IMR-90 (cell line): Measurements from ENCODE around the gene ZNRD2. TPM values are rescaled to one million over a fixed set of nuclear protein-coding genes. Genes with fewer than 3 reads are reported as not detected.
A peak's percentile ranks its signal among the peaks of the same experiment; 100 is the strongest.

ENCODE experiments used
- ATAC-seq: fragments of 200-7000 bp; cut with Tn5 transposase; 2 replicates; pipeline ENCODE4 v1.9.1; 2020; ENCODE audit warnings: low read depth, mild to moderate bottlenecking, moderate library complexity
- BruUV-seq: library from RNA; stranded (reverse); fragments of 400-500 nt; replicated peaks from 2 replicates; lab custom pipeline; 2021; lab: Mats Ljungman, UMichigan
- CTCF ChIA-PET: fragments of 300-600 bp; formaldehyde crosslinking; extraction: SDS; loops from one replicate; lab custom pipeline; 2021; ENCODE audit warnings: antibody characterized with exemption; lab: Yijun Ruan, JAX
- POLR2A ChIA-PET: fragments of 300-600 bp; sonication (Branson Sonifier 250); formaldehyde crosslinking; loops from one replicate; lab custom pipeline; 2022; ENCODE audit warnings: antibody characterized with exemption; ENCODE audit not compliant: unreplicated experiment; lab: Charles Lee
- DNase-seq: peaks from one replicate; pipeline ENCODE4 v3.0.0; 2013
- H2AFZ ChIP-seq: replicated peaks from 2 replicates; pipeline ENCODE3; 2013; ENCODE audit warnings: low read length, mild to moderate bottlenecking; ENCODE audit not compliant: poor library complexity
- H2AK5ac ChIP-seq: 2 replicates; pipeline ENCODE4 v1.6.1; 2013; ENCODE audit warnings: low read depth, low read length, inconsistent platforms
- H2AK9ac ChIP-seq: replicated peaks from 2 replicates; pipeline ENCODE3; 2013; ENCODE audit warnings: mild to moderate bottlenecking, low read depth, low read length, moderate library complexity; ENCODE audit not compliant: poor library complexity
- H2BK120ac ChIP-seq: 2 replicates; pipeline ENCODE4 v1.6.1; 2013; ENCODE audit warnings: low read depth, low read length, inconsistent platforms
- H2BK15ac ChIP-seq: 3 replicates; pipeline ENCODE4 v1.6.1; 2013; ENCODE audit warnings: low read depth, low read length, inconsistent platforms
- H2BK20ac ChIP-seq: 2 replicates; pipeline ENCODE4 v1.6.1; 2013; ENCODE audit warnings: low read depth, mild to moderate bottlenecking, inconsistent platforms, low read length, moderate library complexity
- H2BK5ac ChIP-seq: 2 replicates; pipeline ENCODE4 v1.6.1; 2013; ENCODE audit warnings: mild to moderate bottlenecking, low read depth, low read length, inconsistent platforms; ENCODE audit not compliant: poor library complexity, severe bottlenecking
- H3K14ac ChIP-seq: replicated peaks from 2 replicates; pipeline ENCODE4 v1.6.1; 2013; ENCODE audit warnings: low read depth, low read length, inconsistent platforms
- H3K18ac ChIP-seq: 2 replicates; pipeline ENCODE4 v1.6.1; 2013; ENCODE audit warnings: low read depth, low read length, control low read depth
- H3K23ac ChIP-seq: 2 replicates; pipeline ENCODE4 v1.6.1; 2013; ENCODE audit warnings: low read depth, low read length, inconsistent platforms
- H3K27ac ChIP-seq: 2 replicates; pipeline ENCODE4 v1.5.1; 2013; ENCODE audit warnings: mild to moderate bottlenecking, control low read depth, low read length; ENCODE audit not compliant: insufficient read depth
- H3K27me3 ChIP-seq: 2 replicates; pipeline ENCODE4 v1.6.1; 2013; ENCODE audit warnings: low read length; ENCODE audit not compliant: control insufficient read depth, insufficient read depth
- H3K36me3 ChIP-seq: 2 replicates; pipeline ENCODE4 v1.6.1; 2013; ENCODE audit warnings: low read length, mixed read lengths; ENCODE audit not compliant: control insufficient read depth, insufficient read depth
- H3K4ac ChIP-seq: 2 replicates; pipeline ENCODE4 v1.6.1; 2013; ENCODE audit warnings: low read depth, low read length, inconsistent platforms
- H3K4me1 ChIP-seq: 2 replicates; pipeline ENCODE4 v1.6.1; 2013; ENCODE audit warnings: low read length, mixed read lengths; ENCODE audit not compliant: control insufficient read depth, insufficient read depth
- H3K4me2 ChIP-seq: 2 replicates; pipeline ENCODE4 v1.6.1; 2013; ENCODE audit warnings: low read depth, mild to moderate bottlenecking, control low read depth, low read length, moderate library complexity
- H3K4me3 ChIP-seq: 2 replicates; pipeline ENCODE4 v1.5.1; 2013; ENCODE audit warnings: low read depth, mild to moderate bottlenecking, control low read depth, low read length, moderate library complexity; ENCODE audit not compliant: insufficient read depth
- H3K56ac ChIP-seq: 2 replicates; pipeline ENCODE4 v1.6.1; 2013; ENCODE audit warnings: low read length, inconsistent platforms; ENCODE audit not compliant: insufficient read depth; ENCODE audit errors: extremely low read depth
- H3K79me1 ChIP-seq, 2 experiments: 2 replicates each; pipeline ENCODE4 v1.6.1; 2013; ENCODE audit warnings: low read length in 2 of 2, inconsistent platforms in 1 of 2, low read depth in 1 of 2
- H3K9ac ChIP-seq: 2 replicates; pipeline ENCODE4 v1.6.1; 2013; ENCODE audit warnings: low read depth, low read length, control low read depth
- H3K9me1 ChIP-seq: 2 replicates; pipeline ENCODE4 v1.6.1; 2013; ENCODE audit warnings: low read length, inconsistent platforms; ENCODE audit not compliant: insufficient read depth
- H3K9me3 ChIP-seq: 2 replicates; pipeline ENCODE4 v1.6.1; 2013; ENCODE audit warnings: low read length; ENCODE audit not compliant: control insufficient read depth, insufficient read depth
- H4K20me1 ChIP-seq: 2 replicates; pipeline ENCODE4 v1.6.1; 2013; ENCODE audit warnings: low read length, inconsistent platforms; ENCODE audit not compliant: insufficient read depth
- H4K5ac ChIP-seq: 2 replicates; pipeline ENCODE4 v1.6.1; 2013; ENCODE audit warnings: mild to moderate bottlenecking, low read depth, low read length, control low read depth
- H4K8ac ChIP-seq, 2 experiments: 2 replicates each; pipeline ENCODE4 v1.6.1; 2013; ENCODE audit warnings: low read depth in 2 of 2, low read length in 2 of 2, control low read depth in 1 of 2, inconsistent platforms in 1 of 2
- H4K91ac ChIP-seq: 2 replicates; pipeline ENCODE4 v1.6.1; 2013; ENCODE audit warnings: low read depth, low read length, inconsistent platforms; ENCODE audit not compliant: insufficient read depth
- BHLHE40 ChIP-seq: fragments of 150-350 bp; IDR thresholded peaks from 2 replicates; pipeline ENCODE4 v1.6.1; 2016; ENCODE audit warnings: mild to moderate bottlenecking, low read depth, low read length
- CEBPB ChIP-seq: IDR thresholded peaks from 2 replicates; pipeline ENCODE4 v1.6.1; 2012; ENCODE audit warnings: low read depth, low read length, improper control_type of control experiment
- CHD1 ChIP-seq: IDR thresholded peaks from 2 replicates; pipeline ENCODE4 v1.6.1; 2012; ENCODE audit warnings: low read depth, low read length, improper control_type of control experiment
- CTCF ChIP-seq: conservative IDR thresholded peaks from 2 replicates; pipeline ENCODE4 v1.5.1; 2012; ENCODE audit warnings: mild to moderate bottlenecking, low read depth, low read length, improper control_type of control experiment
- ELK1 ChIP-seq: fragments of 150-350 bp; IDR thresholded peaks from 2 replicates; pipeline ENCODE4 v1.6.1; 2016; ENCODE audit warnings: low read depth, mild to moderate bottlenecking, low read length, moderate library complexity, borderline replicate concordance
- FOS ChIP-seq: fragments of 150-350 bp; IDR thresholded peaks from 2 replicates; pipeline ENCODE4 v1.6.1; 2016; ENCODE audit warnings: low read depth, low read length
- MAFK ChIP-seq: IDR thresholded peaks from 2 replicates; pipeline ENCODE4 v1.6.1; 2012; ENCODE audit warnings: low read depth, low read length, improper control_type of control experiment
- MAZ ChIP-seq: IDR thresholded peaks from 2 replicates; pipeline ENCODE4 v1.6.1; 2012; ENCODE audit warnings: low read depth, mild to moderate bottlenecking, low read length, improper control_type of control experiment, moderate library complexity, borderline replicate concordance
- MXI1 ChIP-seq: IDR thresholded peaks from 2 replicates; pipeline ENCODE4 v1.6.1; 2012; ENCODE audit warnings: low read depth, mild to moderate bottlenecking, low read length, moderate library complexity, borderline replicate concordance
- NFE2L2 ChIP-seq: fragments of 150-350 bp; IDR thresholded peaks from 2 replicates; pipeline ENCODE4 v1.6.1; 2016; ENCODE audit warnings: low read depth, mild to moderate bottlenecking, low read length
- POLR2A ChIP-seq: IDR thresholded peaks from 2 replicates; pipeline ENCODE4 v1.6.1; 2012; ENCODE audit warnings: mild to moderate bottlenecking, low read depth, low read length
- RAD21 ChIP-seq: IDR thresholded peaks from 2 replicates; pipeline ENCODE4 v1.6.1; 2012; ENCODE audit warnings: low read length, improper control_type of control experiment
- RCOR1 ChIP-seq: IDR thresholded peaks from 2 replicates; pipeline ENCODE4 v1.6.1; 2012; ENCODE audit warnings: mild to moderate bottlenecking, low read length, improper control_type of control experiment; ENCODE audit not compliant: insufficient replicate concordance
- RFX5 ChIP-seq: IDR thresholded peaks from 2 replicates; pipeline ENCODE4 v1.8.0; 2012; ENCODE audit warnings: low read depth, mild to moderate bottlenecking, low read length, moderate library complexity
- SMC3 ChIP-seq: fragments of 150-350 bp; IDR thresholded peaks from 2 replicates; pipeline ENCODE4 v1.6.1; 2016; ENCODE audit warnings: low read depth, mild to moderate bottlenecking, antibody characterized with exemption, low read length, moderate library complexity
- WGBS, 2 experiments: methylation state at CpG; one replicate each; pipeline versions ENCODE4 v1.1.5 to v1.1.7; 2013; ENCODE audit warnings: missing lambda C conversion rate in 2 of 2; ENCODE audit not compliant: insufficient read length in 1 of 2; ENCODE audit errors: extremely low coverage in 2 of 2; 5-methylcytosine and 5-hydroxymethylcytosine counted together
- dilution Hi-C: fragments of 300-500 bp; cut with HindIII; formaldehyde crosslinking; loops from one replicate; pipeline ENCODE4 v1.14.3; 2018; ENCODE audit warnings: low sequenced_read_pairs; ENCODE audit not compliant: unreplicated experiment
- in situ Hi-C: fragments of 300-500 bp; cut with MboI; formaldehyde crosslinking; loops from 3 replicates; pipeline ENCODE4 v1.14.3; 2019; ENCODE audit warnings: low sequenced_read_pairs, inconsistent platforms, mixed read lengths
- intact Hi-C: fragments of 100-400 bp; cut with micrococcal nuclease; formaldehyde crosslinking; loops from 2 replicates; pipeline ENCODE4 v1.10.0; 2022
- polyA plus RNA-seq, 3 experiments: library from polyadenylated mRNA; depleted of rRNA; stranded (reverse); fragments of >200 nt; gene quantifications; 2 replicates each; pipeline ENCODE4 v1.2.3, GENCODE V29; 2012; ENCODE audit warnings: low replicate concordance in 1 of 3
- total RNA-seq: library from RNA; depleted of rRNA; stranded (reverse); fragments of >200 nt; gene quantifications from 2 replicates; pipeline ENCODE4 v1.2.3, GENCODE V29; 2012
- TF ChIP-seq, protein P1 (sequence below): fragments of 150-350 bp; IDR thresholded peaks from 2 replicates; pipeline ENCODE4 v1.6.1; 2017; ENCODE audit warnings: mild to moderate bottlenecking, antibody characterized with exemption, low read length, low read depth

ZNRD2 gene
- total and polyA plus RNA-seq, 2 of the 4 experiments (the other 2 are of a cell fraction) = 75.6 to 90.3 TPM

DNA sequence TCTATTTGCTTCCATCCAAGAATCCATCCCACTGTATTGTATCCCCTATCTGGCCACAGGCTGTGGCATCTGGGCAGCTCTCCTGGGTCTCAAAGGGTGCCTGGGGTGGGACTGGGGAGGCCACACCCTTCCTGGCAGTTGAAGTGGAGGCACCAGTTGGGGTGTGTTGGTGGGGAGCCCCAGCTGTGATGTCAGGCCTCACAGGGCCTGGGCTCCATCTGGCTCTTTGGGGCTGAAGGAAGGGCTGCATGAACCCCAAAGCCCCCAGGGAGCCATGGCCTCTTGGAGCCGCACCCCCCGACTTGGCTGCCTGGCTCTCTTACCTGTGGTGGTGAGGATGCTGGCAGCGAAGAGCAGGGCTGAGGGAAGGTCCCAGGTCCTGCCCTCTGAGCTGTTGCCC, 24.9 kb downstream of the ZNRD2 start:
- Histone ChIP-seq H4K91ac (no peak overlapping the region), H3K9ac (no peak overlapping the region), H2AFZ (peak overlapping the region; percentile 58), H3K4me3 (no peak overlapping the region), H2AK9ac (peak overlapping the region; percentile 72), H4K8ac (no peak overlapping the region), H3K36me3 (peaks cover 31% of the 10 kb centered on the region), H3K9me1 (no peaks in the 10 kb centered on the region), H3K9me3 (no peaks in the 10 kb centered on the region), H2BK15ac (no peak overlapping the region), H3K27ac (no peak overlapping the region), H3K14ac (no peak overlapping the region), H3K27me3 (no peaks in the 10 kb centered on the region), H2BK5ac (no peak overlapping the region), H3K4me2 (no peak overlapping the region), H3K56ac (no peak overlapping the region), H3K18ac (no peak overlapping the region), H4K20me1 (peaks cover 5% of the 10 kb centered on the region), H3K79me1 (0 out of 4 replicates have a peak, but pooled peaks cover 0 to under 1% of the 10 kb centered on the region in 2 experiments), H2BK120ac (no peak overlapping the region), H3K4me1 (no peaks in the 10 kb centered on the region), H3K23ac (no peak overlapping the region), H2BK20ac (no peak overlapping the region), H4K5ac (no peak overlapping the region), H3K4ac (no peak overlapping the region), H2AK5ac (no peak overlapping the region)
- ATAC-seq = no peak
- ChIA-PET CTCF (no interaction called here), POLR2A (no interaction called here)
- no peak for DNase-seq
- BruUV-seq = no TSS peak
- intact Hi-C loops (no loop called here), dilution Hi-C loops (no loop called here), in situ Hi-C loops (no loop called here)
- TF ChIP-seq MXI1 (no peak), SMC3 (no peak), RCOR1 (no peak), POLR2A (no peak), CTCF (no peak), RFX5 (no peak), CEBPB (no peak), CHD1 (no peak), ELK1 (no peak), RAD21 (no peak), NFE2L2 (no peak), MAZ (no peak), MAFK (no peak), BHLHE40 (no peak), FOS (no peak)
- TF ChIP-seq, protein P1, sequence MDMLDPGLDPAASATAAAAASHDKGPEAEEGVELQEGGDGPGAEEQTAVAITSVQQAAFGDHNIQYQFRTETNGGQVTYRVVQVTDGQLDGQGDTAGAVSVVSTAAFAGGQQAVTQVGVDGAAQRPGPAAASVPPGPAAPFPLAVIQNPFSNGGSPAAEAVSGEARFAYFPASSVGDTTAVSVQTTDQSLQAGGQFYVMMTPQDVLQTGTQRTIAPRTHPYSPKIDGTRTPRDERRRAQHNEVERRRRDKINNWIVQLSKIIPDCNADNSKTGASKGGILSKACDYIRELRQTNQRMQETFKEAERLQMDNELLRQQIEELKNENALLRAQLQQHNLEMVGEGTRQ = no peak
- no CpG with 5 or more reads among the region's 3 CpGs for WGBS, 2 experiments
